Caco-2 (cell line): ENCODE data around the gene COL13A1. TPM values are rescaled to one million over a fixed set of nuclear protein-coding genes. Genes with fewer than 3 reads are reported as not detected.

Source experiments
- BruUV-seq: library from RNA; stranded (reverse); fragments of 400-500 nt; replicated peaks from 2 replicates; lab custom pipeline; 2021; lab: Mats Ljungman, UMichigan
- CTCF ChIA-PET: fragments of 300-600 bp; sonication (Branson Sonifier 250); formaldehyde crosslinking; loops from one replicate; lab custom pipeline; 2022; ENCODE audit warnings: antibody characterized with exemption; lab: Charles Lee
- POLR2A ChIA-PET: fragments of 300-600 bp; sonication (Branson Sonifier 250); formaldehyde crosslinking; loops from one replicate; lab custom pipeline; 2022; ENCODE audit warnings: antibody characterized with exemption; lab: Charles Lee
- DNase-seq, 2 experiments: peaks; one replicate each; pipeline versions ENCODE4 v3.0.0 to v3.0.0-alpha.2; 2020 to 2022
- H3K27me3 ChIP-seq: replicated peaks from 2 replicates; pipeline ENCODE4 v1.6.0; 2011; ENCODE audit warnings: low read length; ENCODE audit not compliant: control insufficient read depth, insufficient read depth
- H3K36me3 ChIP-seq: 2 replicates; pipeline ENCODE4 v1.5.1; 2011; ENCODE audit warnings: low read length; ENCODE audit not compliant: control insufficient read depth, insufficient read depth
- H3K4me1 ChIP-seq: fragments of 250-450 bp; sonication (Bioruptor Pico); 2 replicates; pipeline ENCODE4 v1.5.1; 2020; ENCODE audit warnings: mild to moderate bottlenecking
- H3K4me3 ChIP-seq: 2 replicates; pipeline ENCODE4 v1.5.1; 2011; ENCODE audit warnings: low read depth, mild to moderate bottlenecking, control low read depth, low read length
- H3K9me3 ChIP-seq: fragments of 250-450 bp; sonication (Bioruptor Pico); 2 replicates; pipeline ENCODE4 v1.5.1; 2020; ENCODE audit warnings: mild to moderate bottlenecking, moderate library complexity
- H3K27ac Mint-ChIP-seq: one replicate; pipeline ENCODE4 v1.8.0; 2022; ENCODE audit warnings: mixed read lengths; ENCODE audit not compliant: unreplicated experiment
- H3K27me3 Mint-ChIP-seq: one replicate; pipeline ENCODE4 v1.8.0; 2022; ENCODE audit warnings: mixed read lengths; ENCODE audit not compliant: insufficient read depth, unreplicated experiment
- H3K36me3 Mint-ChIP-seq: one replicate; pipeline ENCODE4 v1.8.0; 2022; ENCODE audit warnings: mild to moderate bottlenecking, mixed read lengths; ENCODE audit not compliant: insufficient read depth, unreplicated experiment
- H3K4me1 Mint-ChIP-seq: one replicate; pipeline ENCODE4 v1.8.0; 2022; ENCODE audit warnings: low read depth, mixed read lengths; ENCODE audit not compliant: unreplicated experiment
- H3K4me3 Mint-ChIP-seq: one replicate; pipeline ENCODE4 v1.8.0; 2022; ENCODE audit warnings: mild to moderate bottlenecking, moderate library complexity, mixed read lengths; ENCODE audit not compliant: unreplicated experiment
- H3K9me3 Mint-ChIP-seq: one replicate; pipeline ENCODE4 v1.8.0; 2022; ENCODE audit warnings: mixed read lengths; ENCODE audit not compliant: unreplicated experiment
- CTCF ChIP-seq, 2 experiments: fragments of 200-600 bp in 1 of 2; IDR thresholded peaks; 1 replicate in 1 of 2; 2 replicates in 1 of 2; pipeline versions ENCODE4 v1.5.1 to v1.8.0; 2011 to 2022; ENCODE audit warnings: antibody characterized with exemption in 1 of 2, control low read depth in 1 of 2, inconsistent platforms in 1 of 2, low read depth in 1 of 2, low read length in 1 of 2, mild to moderate bottlenecking in 1 of 2, moderate library complexity in 1 of 2; ENCODE audit not compliant: insufficient read depth in 1 of 2, severe bottlenecking in 1 of 2, unreplicated experiment in 1 of 2
- intact Hi-C: fragments of 100-400 bp; cut with micrococcal nuclease; formaldehyde crosslinking; loops from one replicate; pipeline ENCODE4 v1.10.0; 2022; ENCODE audit not compliant: unreplicated experiment
- total RNA-seq: library from RNA; stranded (reverse); gene quantifications from 2 replicates; pipeline ENCODE4 v1.2.3, GENCODE V29; 2022

COL13A1 gene
- total RNA-seq, 1 experiment from 2014 or later, result not detected

GRCh38 chr10:69815104-69815503 is 13.4 kb downstream of the COL13A1 start:
- POLR2A ChIA-PET, result no interaction called here
- Histone ChIP-seq H3K4me3 (no peak overlapping the region), H3K27me3 (peaks cover 1% of the 10 kb centered on the region; the same call in 1 of the 2 replicates), H3K4me1 (no peaks in the 10 kb centered on the region), H3K36me3 (no peaks in the 10 kb centered on the region), H3K9me3 (no peaks in the 10 kb centered on the region)
- intact Hi-C loops, result no loop called here
- H3K27ac Mint-ChIP-seq, result no peak overlapping the region
- CTCF ChIA-PET, result interaction anchor here (1.2 kb wide), 2 partner anchors 99 to 143 kb away, joined by 3 to 4 read pairs; no protein-coding TSS in a partner anchor
- H3K36me3 Mint-ChIP-seq, result no peaks in the 10 kb centered on the region
- H3K9me3 Mint-ChIP-seq, result no peaks in the 10 kb centered on the region
- BruUV-seq, result no TSS peak
- no peak overlapping the region for H3K4me3 Mint-ChIP-seq
- no peak for TF ChIP-seq CTCF (IDR thresholded peaks at IDR 0.05; ENCODE audit: insufficient read depth in 1 of 2, low read depth in 1 of 2, low read length in 1 of 2, severe bottlenecking in 1 of 2, unreplicated experiment in 1 of 2)
- no peak for DNase-seq
- no peaks in the 10 kb centered on the region for H3K4me1 Mint-ChIP-seq
- H3K27me3 Mint-ChIP-seq, result peaks cover 29% of the 10 kb centered on the region

GRCh38 chr10:69816521-69816920 is 14.8 kb downstream of the COL13A1 start:
- H3K9me3 Mint-ChIP-seq, result no peaks in the 10 kb centered on the region
- Histone ChIP-seq H3K36me3 (no peaks in the 10 kb centered on the region), H3K4me3 (no peak overlapping the region), H3K9me3 (no peaks in the 10 kb centered on the region), H3K27me3 (peaks cover 3% of the 10 kb centered on the region; the same call in 1 of the 2 replicates), H3K4me1 (no peaks in the 10 kb centered on the region)
- no peak for TF ChIP-seq CTCF (IDR thresholded peaks at IDR 0.05; ENCODE audit: insufficient read depth in 1 of 2, low read depth in 1 of 2, low read length in 1 of 2, severe bottlenecking in 1 of 2, unreplicated experiment in 1 of 2)
- no peak for DNase-seq
- no peaks in the 10 kb centered on the region for H3K36me3 Mint-ChIP-seq
- POLR2A ChIA-PET, result no interaction called here
- H3K4me1 Mint-ChIP-seq, result no peaks in the 10 kb centered on the region
- CTCF ChIA-PET, result no interaction called here
- no peak overlapping the region for H3K4me3 Mint-ChIP-seq
- BruUV-seq, result no TSS peak
- H3K27ac Mint-ChIP-seq, result no peak overlapping the region
- intact Hi-C loops, result no loop called here
- peaks cover 34% of the 10 kb centered on the region for H3K27me3 Mint-ChIP-seq

- Mint-ChIP-seq H3K9me3 (no peaks in the 10 kb centered on the region), H3K4me3 (no peak overlapping the region), H3K27ac (no peak overlapping the region), H3K27me3 (peaks cover 34% of the 10 kb centered on the region), H3K36me3 (no peaks in the 10 kb centered on the region), H3K4me1 (no peaks in the 10 kb centered on the region)
- H3K4me1 ChIP-seq, result no peaks in the 10 kb centered on the region
- DNase-seq, result no peak
- BruUV-seq, result no TSS peak
- TF ChIP-seq CTCF (IDR thresholded peaks at IDR 0.05; ENCODE audit: insufficient read depth in 1 of 2, low read depth in 1 of 2, low read length in 1 of 2, severe bottlenecking in 1 of 2, unreplicated experiment in 1 of 2), result no peak
- ChIA-PET CTCF (no interaction called here), POLR2A (no interaction called here)
- H3K36me3 ChIP-seq, result no peaks in the 10 kb centered on the region
- H3K4me3 ChIP-seq, result no peak overlapping the region
- peaks cover 3% of the 10 kb centered on the region; the same call in 1 of the 2 replicates for H3K27me3 ChIP-seq
- H3K9me3 ChIP-seq, result no peaks in the 10 kb centered on the region
- intact Hi-C loops, result no loop called here
Measured at GRCh38 chr10:69817078-69817581, 15.4 kb downstream of the COL13A1 start.
